Type B pancreatic cell (in vitro differentiated cells): ENCODE results near the gene PKD1. TPM values are rescaled to one million over a fixed set of nuclear protein-coding genes. Genes with fewer than 3 reads are reported as not detected.

ENCODE experiments used
- DNase-seq: peaks from one replicate; pipeline ENCODE4 v3.0.0; 2021; ENCODE audit warnings: mixed read lengths; ENCODE audit not compliant: unreplicated experiment; ENCODE audit errors: extremely low spot score
- H3K27ac Mint-ChIP-seq: 2 replicates; pipeline ENCODE4 v1.8.0; 2021; ENCODE audit warnings: mild to moderate bottlenecking, mixed read lengths
- H3K27me3 Mint-ChIP-seq: 2 replicates; pipeline ENCODE4 v1.8.0; 2021; ENCODE audit warnings: mixed read lengths
- H3K36me3 Mint-ChIP-seq: 2 replicates; pipeline ENCODE4 v1.8.0; 2021; ENCODE audit warnings: mixed read lengths
- H3K4me1 Mint-ChIP-seq: one replicate; pipeline ENCODE4 v1.8.0; 2021; ENCODE audit warnings: mixed read lengths; ENCODE audit not compliant: unreplicated experiment
- H3K4me3 Mint-ChIP-seq: 2 replicates; pipeline ENCODE4 v1.8.0; 2021; ENCODE audit warnings: mild to moderate bottlenecking, mixed read lengths
- H3K9me3 Mint-ChIP-seq: 2 replicates; pipeline ENCODE4 v1.8.0; 2021; ENCODE audit warnings: mixed read lengths
- total RNA-seq: library from RNA; stranded (reverse); gene quantifications from 2 replicates; pipeline ENCODE4 v1.2.1, GENCODE V29; 2021; ENCODE audit warnings: low replicate concordance
- TF ChIP-seq, protein P1 (sequence below): fragments of 200-600 bp; sonication (generic); conservative IDR thresholded peaks from 2 replicates; pipeline ENCODE4 v1.5.0; 2021; ENCODE audit warnings: antibody characterized with exemption, mild to moderate bottlenecking

Gene PKD1
- total RNA-seq, 1 donor from 2014 or later: 131 TPM

- Mint-ChIP-seq H3K36me3 (peaks cover 3% of the 10 kb centered on the region), H3K27ac (no peak overlapping the region), H3K27me3 (no peaks in the 10 kb centered on the region), H3K9me3 (no peaks in the 10 kb centered on the region), H3K4me3 (no peak overlapping the region), H3K4me1 (no peaks in the 10 kb centered on the region)
- DNase-seq: no peak
- TF ChIP-seq, protein P1, sequence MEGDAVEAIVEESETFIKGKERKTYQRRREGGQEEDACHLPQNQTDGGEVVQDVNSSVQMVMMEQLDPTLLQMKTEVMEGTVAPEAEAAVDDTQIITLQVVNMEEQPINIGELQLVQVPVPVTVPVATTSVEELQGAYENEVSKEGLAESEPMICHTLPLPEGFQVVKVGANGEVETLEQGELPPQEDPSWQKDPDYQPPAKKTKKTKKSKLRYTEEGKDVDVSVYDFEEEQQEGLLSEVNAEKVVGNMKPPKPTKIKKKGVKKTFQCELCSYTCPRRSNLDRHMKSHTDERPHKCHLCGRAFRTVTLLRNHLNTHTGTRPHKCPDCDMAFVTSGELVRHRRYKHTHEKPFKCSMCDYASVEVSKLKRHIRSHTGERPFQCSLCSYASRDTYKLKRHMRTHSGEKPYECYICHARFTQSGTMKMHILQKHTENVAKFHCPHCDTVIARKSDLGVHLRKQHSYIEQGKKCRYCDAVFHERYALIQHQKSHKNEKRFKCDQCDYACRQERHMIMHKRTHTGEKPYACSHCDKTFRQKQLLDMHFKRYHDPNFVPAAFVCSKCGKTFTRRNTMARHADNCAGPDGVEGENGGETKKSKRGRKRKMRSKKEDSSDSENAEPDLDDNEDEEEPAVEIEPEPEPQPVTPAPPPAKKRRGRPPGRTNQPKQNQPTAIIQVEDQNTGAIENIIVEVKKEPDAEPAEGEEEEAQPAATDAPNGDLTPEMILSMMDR: no peak
Measured at GRCh38 chr16:2071454-2072202, 64.1 kb downstream of the PKD1 start.

- H3K27ac Mint-ChIP-seq: no peak overlapping the region
- DNase-seq: no peak
- H3K4me1 Mint-ChIP-seq: no peaks in the 10 kb centered on the region
- H3K4me3 Mint-ChIP-seq: no peak overlapping the region
- H3K36me3 Mint-ChIP-seq: peaks cover 3% of the 10 kb centered on the region
- TF ChIP-seq, protein P1: no peak
- no peaks in the 10 kb centered on the region for H3K9me3 Mint-ChIP-seq
- no peaks in the 10 kb centered on the region for H3K27me3 Mint-ChIP-seq
Measured at GRCh38 chr16:2070576-2071453, 64.9 kb downstream of the PKD1 start.

DNA sequence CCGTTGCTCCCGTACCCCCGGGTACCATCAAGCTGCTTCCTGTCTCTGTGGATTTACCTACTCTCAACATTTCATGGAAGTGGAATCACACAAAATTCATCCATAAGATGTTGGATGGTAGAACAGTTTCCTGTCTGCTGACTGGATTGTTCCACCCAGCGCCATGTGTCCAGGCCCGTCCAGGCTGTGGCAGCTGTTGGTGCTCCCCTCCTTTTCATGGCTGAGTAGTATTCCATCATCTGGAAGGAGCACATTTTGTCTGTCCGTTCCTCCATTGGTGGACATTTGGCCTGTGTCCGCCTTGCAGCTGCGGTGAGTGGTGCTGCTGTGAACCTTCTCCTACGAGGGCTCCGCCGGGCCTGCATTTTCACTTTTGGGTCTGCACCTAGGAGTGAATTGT lies 69.6 kb downstream of the PKD1 start:
- Mint-ChIP-seq H3K36me3 (peaks cover 3% of the 10 kb centered on the region), H3K27me3 (no peaks in the 10 kb centered on the region), H3K27ac (no peak overlapping the region), H3K9me3 (no peaks in the 10 kb centered on the region), H3K4me1 (no peaks in the 10 kb centered on the region), H3K4me3 (no peak overlapping the region)
- TF ChIP-seq, protein P1: no peak
- DNase-seq: no peak

- Mint-ChIP-seq H3K27me3 (no peaks in the 10 kb centered on the region), H3K4me3 (no peak overlapping the region), H3K27ac (no peak overlapping the region), H3K4me1 (no peaks in the 10 kb centered on the region), H3K9me3 (no peaks in the 10 kb centered on the region), H3K36me3 (peaks cover 3% of the 10 kb centered on the region)
- TF ChIP-seq, protein P1: no peak
- DNase-seq: no peak
Measured at GRCh38 chr16:2064368-2064945, 71.2 kb downstream of the PKD1 start.

DNA sequence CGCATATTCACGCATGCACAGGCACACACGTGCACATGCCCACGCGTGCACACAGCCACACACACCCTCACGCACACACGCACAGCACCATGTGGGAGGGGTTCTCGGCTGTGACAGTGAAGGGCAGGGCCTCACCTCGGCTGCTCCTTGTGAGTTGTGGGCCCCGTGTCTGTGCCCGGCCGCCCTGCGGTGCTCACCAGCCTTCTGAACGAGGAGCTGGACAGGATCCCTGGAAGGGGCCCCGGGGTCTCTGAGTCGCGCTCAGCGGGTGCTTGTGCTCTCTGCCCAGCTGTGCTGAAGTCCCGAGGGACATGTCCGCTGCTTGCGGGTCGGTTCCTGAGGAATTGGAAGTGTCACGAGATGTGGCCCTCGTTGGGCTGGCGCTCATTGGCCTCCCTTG lies 71.8 kb downstream of the PKD1 start:
- no peak for DNase-seq
- Mint-ChIP-seq H3K36me3 (peaks cover 3% of the 10 kb centered on the region), H3K9me3 (no peaks in the 10 kb centered on the region), H3K27me3 (no peaks in the 10 kb centered on the region), H3K4me3 (no peak overlapping the region), H3K4me1 (no peaks in the 10 kb centered on the region), H3K27ac (no peak overlapping the region)
- TF ChIP-seq, protein P1: no peak
